H1 (cell line): ENCODE measurements around the gene CYP17A1. TPM values are rescaled to one million over a fixed set of nuclear protein-coding genes. Genes with fewer than 3 reads are reported as not detected.
A peak's percentile ranks its signal among the peaks of the same experiment; 100 is the strongest.

Experiments
- CTCF ChIA-PET: fragments of 300-600 bp; sonication (Branson Sonifier 250); formaldehyde crosslinking; loops from one replicate; lab custom pipeline; 2021; ENCODE audit not compliant: partially characterized antibody; lab: Charles Lee
- POLR2A ChIA-PET: fragments of 300-600 bp; sonication (Branson Sonifier 250); formaldehyde crosslinking; loops from one replicate; lab custom pipeline; 2021; ENCODE audit warnings: inconsistent platforms; ENCODE audit not compliant: partially characterized antibody; lab: Charles Lee
- DNase-seq, 2 experiments: peaks; one replicate each; pipeline versions ENCODE4 v3.0.0 to v3.0.0-alpha.2; 2010 to 2022; ENCODE audit warnings: low spot score in 2 of 2, low read depth in 1 of 2, mixed read lengths in 1 of 2
- FAIRE-seq: peaks from 2 replicates; lab custom pipeline; 2011; peaks lifted over from hg19 to GRCh38; lab: Jason Lieb, UNC
- H2AFZ ChIP-seq: 2 replicates; pipeline ENCODE4 v1.8.1; 2012; ENCODE audit warnings: low read length, inconsistent platforms
- H2AK5ac ChIP-seq: 2 replicates; pipeline ENCODE4 v1.6.1; 2013; ENCODE audit warnings: low read depth, low read length
- H2BK120ac ChIP-seq: replicated peaks from 2 replicates; pipeline ENCODE3; 2013; ENCODE audit warnings: low read depth, low read length, inconsistent platforms
- H2BK12ac ChIP-seq: 2 replicates; pipeline ENCODE4 v1.6.1; 2013; ENCODE audit warnings: low read depth, low read length
- H2BK15ac ChIP-seq: 2 replicates; pipeline ENCODE4 v1.6.1; 2013; ENCODE audit warnings: low read length
- H2BK20ac ChIP-seq: 2 replicates; pipeline ENCODE4 v1.6.1; 2013; ENCODE audit warnings: low read length
- H2BK5ac ChIP-seq: 2 replicates; pipeline ENCODE4 v1.6.1; 2013; ENCODE audit warnings: low read depth, low read length
- H3K14ac ChIP-seq: 2 replicates; pipeline ENCODE4 v1.6.1; 2013; ENCODE audit warnings: inconsistent platforms; ENCODE audit not compliant: insufficient read length
- H3K18ac ChIP-seq: 2 replicates; pipeline ENCODE4 v1.6.1; 2013; ENCODE audit warnings: low read length; ENCODE audit errors: extremely low read depth
- H3K23ac ChIP-seq: 2 replicates; pipeline ENCODE4 v1.6.1; 2013; ENCODE audit warnings: inconsistent platforms; ENCODE audit not compliant: insufficient read length
- H3K23me2 ChIP-seq: 2 replicates; pipeline ENCODE4 v1.6.1; 2013; ENCODE audit warnings: low read depth, low read length
- H3K27ac ChIP-seq: 2 replicates; pipeline ENCODE4 v1.6.1; 2011; ENCODE audit warnings: low read depth, low read length, inconsistent platforms
- H3K27me3 ChIP-seq, 4 experiments: replicated peaks in 1 of 4; 1 replicate in 1 of 4; 2 replicates in 3 of 4; pipeline versions ENCODE4 v1.6.1 to v1.8.1; 2011 to 2013; ENCODE audit warnings: low read length in 3 of 4, mild to moderate bottlenecking in 3 of 4, inconsistent platforms in 2 of 4, mixed read lengths in 2 of 4, moderate library complexity in 1 of 4; ENCODE audit not compliant: control insufficient read depth in 3 of 4, insufficient read depth in 3 of 4; ENCODE audit errors: extremely low read depth in 1 of 4
- H3K36me3 ChIP-seq, 4 experiments: 2 replicates each; pipeline versions ENCODE4 v1.6.1 to v1.8.1; 2011 to 2013; ENCODE audit warnings: mild to moderate bottlenecking in 4 of 4, low read length in 3 of 4, moderate library complexity in 2 of 4, control low read depth in 1 of 4, inconsistent platforms in 1 of 4; ENCODE audit not compliant: insufficient read depth in 4 of 4, control insufficient read depth in 2 of 4
- H3K4ac ChIP-seq: replicated peaks from 2 replicates; pipeline ENCODE3; 2013; ENCODE audit warnings: low read length, low read depth, mixed read lengths, inconsistent platforms; ENCODE audit not compliant: insufficient read length
- H3K4me1 ChIP-seq, 4 experiments: replicated peaks in 1 of 4; 1 replicate in 1 of 4; 2 replicates in 3 of 4; pipeline versions ENCODE4 v1.6.1 to v1.8.1; 2011 to 2013; ENCODE audit warnings: low read length in 3 of 4, inconsistent platforms in 2 of 4, mixed read lengths in 1 of 4; ENCODE audit not compliant: insufficient read depth in 4 of 4, control insufficient read depth in 3 of 4
- H3K4me2 ChIP-seq, 2 experiments: 2 replicates each; pipeline versions ENCODE4 v1.6.1 to v1.8.1; 2011 to 2013; ENCODE audit warnings: low read depth in 2 of 2, low read length in 2 of 2, control low read depth in 1 of 2, inconsistent platforms in 1 of 2, mild to moderate bottlenecking in 1 of 2; ENCODE audit not compliant: insufficient read depth in 1 of 2
- H3K4me3 ChIP-seq, 4 experiments: fragments of 200-600, 300-600 bp in 1 of 4; sonication (generic), shearing (Covaris generic), sonication (Bioruptor Twin) in 1 of 4; 2 replicates each; pipeline versions ENCODE4 v1.5.1 to v1.8.1; 2011 to 2016; ENCODE audit warnings: low read length in 4 of 4, low read depth in 3 of 4, control low read depth in 2 of 4, inconsistent platforms in 2 of 4, mild to moderate bottlenecking in 2 of 4, mixed read lengths in 1 of 4, moderate library complexity in 1 of 4; ENCODE audit not compliant: insufficient read depth in 2 of 4; ENCODE audit errors: extremely low read depth in 1 of 4
- H3K56ac ChIP-seq: replicated peaks from 2 replicates; pipeline ENCODE3; 2013; ENCODE audit warnings: low read depth, mild to moderate bottlenecking, mixed read lengths, low read length, inconsistent platforms; ENCODE audit not compliant: insufficient read length
- H3K79me1 ChIP-seq: 2 replicates; pipeline ENCODE4 v1.6.1; 2013; ENCODE audit warnings: low read depth, low read length, control low read depth
- H3K79me2 ChIP-seq, 2 experiments: 2 replicates each; pipeline versions ENCODE4 v1.6.1 to v1.8.1; 2012 to 2013; ENCODE audit warnings: low read length in 2 of 2, mild to moderate bottlenecking in 2 of 2, inconsistent platforms in 1 of 2; ENCODE audit not compliant: insufficient read depth in 2 of 2, control insufficient read depth in 1 of 2
- H3K9ac ChIP-seq, 4 experiments: replicated peaks in 1 of 4; 1 replicate in 1 of 4; 2 replicates in 3 of 4; pipeline versions ENCODE4 v1.6.1 to v1.8.1; 2011 to 2013; ENCODE audit warnings: low read depth in 3 of 4, low read length in 3 of 4, control low read depth in 2 of 4, mild to moderate bottlenecking in 2 of 4, moderate library complexity in 2 of 4, inconsistent platforms in 1 of 4; ENCODE audit errors: extremely low read depth in 1 of 4
- H3K9me3 ChIP-seq, 2 experiments: 2 replicates each; pipeline versions ENCODE4 v1.6.1 to v1.8.1; 2012 to 2013; ENCODE audit warnings: mild to moderate bottlenecking in 2 of 2, moderate library complexity in 2 of 2, control low read depth in 1 of 2, inconsistent platforms in 1 of 2, low read depth in 1 of 2, low read length in 1 of 2, mixed read lengths in 1 of 2; ENCODE audit not compliant: insufficient read depth in 2 of 2
- H4K20me1 ChIP-seq, 2 experiments: replicated peaks in 1 of 2; 2 replicates each; pipeline versions ENCODE3 to v1.8.1; 2011 to 2013; ENCODE audit warnings: inconsistent platforms in 2 of 2, low read length in 2 of 2, mild to moderate bottlenecking in 1 of 2; ENCODE audit not compliant: insufficient read depth in 2 of 2, control insufficient read depth in 1 of 2
- H4K5ac ChIP-seq: 2 replicates; pipeline ENCODE4 v1.6.1; 2013; ENCODE audit warnings: low read length, low read depth, mixed read lengths, inconsistent platforms; ENCODE audit not compliant: insufficient read length
- H4K8ac ChIP-seq: 2 replicates; pipeline ENCODE4 v1.8.0; 2013; ENCODE audit warnings: mild to moderate bottlenecking, moderate library complexity, low read length, inconsistent platforms; ENCODE audit not compliant: insufficient read depth; ENCODE audit errors: extremely low read depth
- H4K91ac ChIP-seq: replicated peaks from 2 replicates; pipeline ENCODE3; 2013; ENCODE audit warnings: low read length, mixed read lengths, inconsistent platforms; ENCODE audit not compliant: insufficient read length
- ASH2L ChIP-seq: fragments of 200-600, 300-600 bp; sonication (generic); IDR thresholded peaks from one replicate; pipeline ENCODE4 v1.7.1; 2017; ENCODE audit warnings: low read length
- SIRT6 ChIP-seq: IDR thresholded peaks from one replicate; pipeline ENCODE4 v1.7.1; 2012; ENCODE audit warnings: low read length, inconsistent platforms
- SP1 ChIP-seq: IDR thresholded peaks from 2 replicates; pipeline ENCODE4 v1.6.1; 2011; ENCODE audit warnings: low read depth, low read length
- SP2 ChIP-seq: IDR thresholded peaks from 2 replicates; pipeline ENCODE4 v1.6.1; 2012; ENCODE audit warnings: mild to moderate bottlenecking, low read length, inconsistent platforms
- WGBS, 2 experiments: shearing (Covaris generic) in 1 of 2; methylation state at CpG; one replicate each; pipeline versions ENCODE4 v1.1.6 to v1.1.7; 2013 to 2015; ENCODE audit warnings: low lambda C conversion rate in 2 of 2, mixed read lengths in 2 of 2, inconsistent platforms in 1 of 2, low coverage in 1 of 2, missing lambda C conversion rate in 1 of 2; ENCODE audit not compliant: insufficient replicate concordance in 2 of 2, insufficient coverage in 1 of 2, insufficient read length in 1 of 2; ENCODE audit errors: extremely low coverage in 1 of 2, missing lambda C conversion rate in 1 of 2; 5-methylcytosine and 5-hydroxymethylcytosine counted together
- polyA plus RNA-seq, 7 experiments: library from polyadenylated mRNA; depleted of rRNA in 3 of 7; stranded (reverse) in 5 of 7; unstranded in 2 of 7; fragments of >200 nt in 5 of 7; fragments of 200-250 nt in 2 of 7; gene quantifications; 1 replicate in 5 of 7; 2 replicates in 1 of 7; 4 replicates in 1 of 7; pipeline versions ENCODE4 v1.2.1 to v1.2.3, GENCODE V29; 2011 to 2013; ENCODE audit warnings: missing spikeins in 2 of 7, mixed read lengths in 2 of 7
- total RNA-seq: library from RNA; stranded (reverse); fragmentation: NEBNext Ultra II Directional; extraction: Animal tissue kit (Norgen Biotek cat#: 25700); gene quantifications from 2 replicates; pipeline ENCODE4 v1.2.1, GENCODE V29; 2021

CYP17A1 gene
- total and polyA plus RNA-seq, 2 of the 8 experiments (the other 6 are each of a cell fraction or from before 2014, with no cell fraction given), result not detected

DNA sequence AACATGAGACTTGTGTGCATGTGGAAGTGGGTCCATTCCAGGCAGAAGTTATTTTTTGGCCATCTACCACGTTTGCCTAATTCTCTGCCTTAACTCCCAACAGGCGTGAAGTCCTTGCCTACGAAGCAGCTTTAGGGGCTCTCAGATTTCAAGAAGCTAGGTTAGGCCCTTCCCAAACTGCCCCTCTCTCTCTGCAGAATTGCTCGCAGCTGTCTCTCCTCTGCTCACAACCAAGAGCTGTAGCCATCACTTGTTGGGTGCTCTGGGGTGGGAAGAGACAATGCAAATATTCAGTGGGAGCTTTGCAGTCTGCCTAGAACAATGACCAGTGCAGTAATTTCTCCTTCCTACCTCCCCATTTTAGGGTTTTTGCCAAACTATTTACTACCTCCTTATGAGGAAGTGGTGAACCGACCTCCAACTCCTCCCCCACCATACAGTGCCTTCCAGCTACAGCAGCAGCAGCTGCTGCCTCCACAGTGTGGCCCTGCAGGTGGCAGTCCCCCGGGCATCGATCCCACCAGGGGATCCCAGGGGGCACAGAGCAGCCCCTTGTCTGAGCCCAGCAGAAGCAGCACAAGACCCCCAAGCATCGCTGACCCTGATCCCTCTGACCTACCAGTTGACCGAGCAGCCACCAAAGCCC, 24.9 kb downstream of the CYP17A1 start:
- CTCF ChIA-PET, result interaction anchor here (0.9 to 1.0 kb wide), 2 partner anchors 10 to 19 kb away, joined by 3 read pairs; no protein-coding TSS in a partner anchor
- Histone ChIP-seq H2BK12ac (no peak overlapping the region), H4K8ac (peak overlapping the region; percentile 31; the same call in 1 of the 2 replicates), H4K91ac (no peak overlapping the region), H3K27ac (no peak overlapping the region), H3K56ac (no peak overlapping the region), H2BK120ac (no peak overlapping the region), H2AK5ac (no peak overlapping the region), H3K79me2 (no peaks in the 10 kb centered on the region), H3K23me2 (no peaks in the 10 kb centered on the region), H3K18ac (no peak overlapping the region), H3K27me3 (no peaks in the 10 kb centered on the region), H3K4me1 (peaks cover 0 to 7% (median 3%) of the 10 kb centered on the region in 4 experiments; a peak in 5 of 7 replicates), H4K20me1 (no peaks in the 10 kb centered on the region), H3K4me2 (no peak overlapping the region), H2BK15ac (no peak overlapping the region), H3K4ac (no peak overlapping the region), H2BK5ac (no peak overlapping the region), H3K23ac (no peak overlapping the region), H3K9ac (no peak overlapping the region), H3K4me3 (no peak overlapping the region), H2AFZ (no peak overlapping the region), H3K36me3 (peaks cover 0 to 7% (median 2%) of the 10 kb centered on the region in 4 experiments; a peak in 2 of 8 replicates), H4K5ac (no peak overlapping the region), H2BK20ac (no peak overlapping the region), H3K79me1 (no peaks in the 10 kb centered on the region), H3K9me3 (no peaks in the 10 kb centered on the region), H3K14ac (no peak overlapping the region)
- TF ChIP-seq SP2 (no peak), SIRT6 (no peak), ASH2L (no peak), SP1 (no peak)
- POLR2A ChIA-PET, result interaction anchor here (0.7 to 1.5 kb wide), 5 partner anchors 12 to 130 kb away, joined by 3 read pairs; partner anchors contain the start of gene WBP1L
- FAIRE-seq, result no peak
- 85% methylated on average over 9 of the region's 9 CpGs; no CpG with 5 or more reads in 1 of the 2 experiments for WGBS, 2 experiments
- DNase-seq, result no peak
